Astrocyte (in vitro differentiated cells and primary cell): ENCODE results near the gene CCDC91. TPM values are rescaled to one million over a fixed set of nuclear protein-coding genes. Genes with fewer than 3 reads are reported as not detected.

Experiments used
- DNase-seq: peaks from one replicate; pipeline ENCODE4 v3.0.0-alpha.2; 2010; ENCODE audit warnings: low read depth
- FAIRE-seq: peaks from 2 replicates; lab custom pipeline; 2011; peaks lifted over from hg19 to GRCh38; lab: Jason Lieb, UNC
- H2AFZ ChIP-seq: 2 replicates; pipeline ENCODE4 v1.6.0; 2012; ENCODE audit warnings: low read depth, low read length, inconsistent platforms
- H3K27ac ChIP-seq: 2 replicates; pipeline ENCODE4 v1.5.1; 2011; ENCODE audit warnings: low read depth, low read length, inconsistent platforms
- H3K27me3 ChIP-seq: 2 replicates; pipeline ENCODE4 v1.6.0; 2011; ENCODE audit warnings: low read length, inconsistent platforms; ENCODE audit not compliant: insufficient read depth
- H3K36me3 ChIP-seq: 2 replicates; pipeline ENCODE4 v1.5.1; 2011; ENCODE audit warnings: low read length, inconsistent platforms; ENCODE audit not compliant: insufficient read depth
- H3K4me1 ChIP-seq: 2 replicates; pipeline ENCODE4 v1.5.1; 2011; ENCODE audit warnings: low read length, inconsistent platforms; ENCODE audit not compliant: insufficient read depth
- H3K4me2 ChIP-seq: 2 replicates; pipeline ENCODE4 v1.6.0; 2012; ENCODE audit warnings: low read length, inconsistent platforms
- H3K4me3 ChIP-seq: 2 replicates; pipeline ENCODE4 v1.5.1; 2011; ENCODE audit warnings: low read depth, mild to moderate bottlenecking, low read length, inconsistent platforms; ENCODE audit not compliant: insufficient read depth
- H3K79me2 ChIP-seq: 2 replicates; pipeline ENCODE4 v1.6.0; 2012; ENCODE audit warnings: mild to moderate bottlenecking, low read length, inconsistent platforms; ENCODE audit not compliant: insufficient read depth
- H3K9ac ChIP-seq: 2 replicates; pipeline ENCODE4 v1.6.0; 2012; ENCODE audit warnings: mild to moderate bottlenecking, low read length, inconsistent platforms
- H3K9me3 ChIP-seq: 2 replicates; pipeline ENCODE4 v1.5.1; 2012; ENCODE audit warnings: low read depth, mild to moderate bottlenecking, low read length, inconsistent platforms; ENCODE audit not compliant: insufficient read depth
- H4K20me1 ChIP-seq: 2 replicates; pipeline ENCODE4 v1.6.0; 2012; ENCODE audit warnings: low read length, inconsistent platforms; ENCODE audit not compliant: insufficient read depth
- H3K27ac Mint-ChIP-seq: one replicate; pipeline ENCODE4 v1.8.0; 2021; ENCODE audit warnings: mild to moderate bottlenecking, mixed read lengths; ENCODE audit not compliant: unreplicated experiment
- H3K27me3 Mint-ChIP-seq: one replicate; pipeline ENCODE4 v1.8.0; 2021; ENCODE audit warnings: low read depth, mixed read lengths; ENCODE audit not compliant: unreplicated experiment
- H3K36me3 Mint-ChIP-seq: one replicate; pipeline ENCODE4 v1.8.0; 2021; ENCODE audit warnings: low read depth, mixed read lengths; ENCODE audit not compliant: unreplicated experiment
- H3K4me1 Mint-ChIP-seq: one replicate; pipeline ENCODE4 v1.8.0; 2021; ENCODE audit warnings: low read depth, mixed read lengths; ENCODE audit not compliant: unreplicated experiment
- H3K4me3 Mint-ChIP-seq: one replicate; pipeline ENCODE4 v1.8.0; 2021; ENCODE audit warnings: mild to moderate bottlenecking, moderate library complexity, mixed read lengths; ENCODE audit not compliant: unreplicated experiment
- H3K9me3 Mint-ChIP-seq: one replicate; pipeline ENCODE4 v1.8.0; 2021; ENCODE audit warnings: mild to moderate bottlenecking, mixed read lengths; ENCODE audit not compliant: unreplicated experiment
- EZH2 ChIP-seq: IDR thresholded peaks from 2 replicates; pipeline ENCODE4 v1.6.1; 2012; ENCODE audit warnings: mild to moderate bottlenecking, low read length, inconsistent platforms; ENCODE audit not compliant: insufficient read depth
- total RNA-seq: library from RNA; stranded (reverse); gene quantifications from 2 replicates; pipeline ENCODE4 v1.2.1, GENCODE V29; 2021
- TF ChIP-seq, protein P1 (sequence below): IDR thresholded peaks from 2 replicates; pipeline ENCODE4 v1.5.1; 2011; ENCODE audit warnings: low read depth, mild to moderate bottlenecking, inconsistent platforms, low read length, moderate library complexity; ENCODE audit not compliant: insufficient read depth

Gene CCDC91
- total RNA-seq, 1 donor from 2014 or later, result 19.3 TPM

- no peak overlapping the region for H3K27ac Mint-ChIP-seq
- no peak overlapping the region for H3K4me2 ChIP-seq
- peaks cover 5% of the 10 kb centered on the region for H3K4me1 Mint-ChIP-seq
Observed at GRCh38 chr12:28355161-28355560, 164.9 kb downstream of the CCDC91 start.

DNA sequence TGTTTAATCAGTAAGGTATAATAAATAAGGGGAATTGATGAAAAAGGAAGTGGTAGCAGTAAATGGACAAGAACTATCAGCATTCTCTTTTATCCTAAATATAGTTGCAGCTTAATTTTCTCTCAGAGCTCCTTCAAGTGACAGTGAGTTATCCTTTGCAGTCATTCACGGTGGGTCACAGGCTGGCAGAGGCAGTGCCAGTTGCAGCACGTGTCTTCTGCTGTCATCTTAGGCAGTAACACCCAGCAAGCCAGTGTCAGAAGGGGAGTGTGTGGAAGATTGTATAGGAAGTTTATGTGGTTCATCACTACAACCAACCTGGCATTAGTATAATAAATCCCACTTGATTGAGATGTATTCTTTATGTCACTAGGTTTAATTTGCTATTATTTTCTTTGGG lies 170.0 kb downstream of the CCDC91 start:
- no peaks in the 10 kb centered on the region for H3K9me3 Mint-ChIP-seq
- Histone ChIP-seq H3K79me2 (no peaks in the 10 kb centered on the region), H3K4me2 (no peak overlapping the region), H3K27ac (no peak overlapping the region), H4K20me1 (no peaks in the 10 kb centered on the region), H3K4me1 (no peaks in the 10 kb centered on the region), H3K36me3 (no peaks in the 10 kb centered on the region), H3K4me3 (no peak overlapping the region), H3K9me3 (no peaks in the 10 kb centered on the region), H3K9ac (no peak overlapping the region), H2AFZ (no peak overlapping the region), H3K27me3 (no peaks in the 10 kb centered on the region)
- TF ChIP-seq, protein P1, sequence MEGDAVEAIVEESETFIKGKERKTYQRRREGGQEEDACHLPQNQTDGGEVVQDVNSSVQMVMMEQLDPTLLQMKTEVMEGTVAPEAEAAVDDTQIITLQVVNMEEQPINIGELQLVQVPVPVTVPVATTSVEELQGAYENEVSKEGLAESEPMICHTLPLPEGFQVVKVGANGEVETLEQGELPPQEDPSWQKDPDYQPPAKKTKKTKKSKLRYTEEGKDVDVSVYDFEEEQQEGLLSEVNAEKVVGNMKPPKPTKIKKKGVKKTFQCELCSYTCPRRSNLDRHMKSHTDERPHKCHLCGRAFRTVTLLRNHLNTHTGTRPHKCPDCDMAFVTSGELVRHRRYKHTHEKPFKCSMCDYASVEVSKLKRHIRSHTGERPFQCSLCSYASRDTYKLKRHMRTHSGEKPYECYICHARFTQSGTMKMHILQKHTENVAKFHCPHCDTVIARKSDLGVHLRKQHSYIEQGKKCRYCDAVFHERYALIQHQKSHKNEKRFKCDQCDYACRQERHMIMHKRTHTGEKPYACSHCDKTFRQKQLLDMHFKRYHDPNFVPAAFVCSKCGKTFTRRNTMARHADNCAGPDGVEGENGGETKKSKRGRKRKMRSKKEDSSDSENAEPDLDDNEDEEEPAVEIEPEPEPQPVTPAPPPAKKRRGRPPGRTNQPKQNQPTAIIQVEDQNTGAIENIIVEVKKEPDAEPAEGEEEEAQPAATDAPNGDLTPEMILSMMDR, result no peak
- TF ChIP-seq EZH2, result no peak
- no peaks in the 10 kb centered on the region for H3K36me3 Mint-ChIP-seq
- no peaks in the 10 kb centered on the region for H3K4me1 Mint-ChIP-seq
- no peak overlapping the region for H3K27ac Mint-ChIP-seq
- DNase-seq, result no peak
- no peaks in the 10 kb centered on the region for H3K27me3 Mint-ChIP-seq
- FAIRE-seq, result no peak
- no peak overlapping the region for H3K4me3 Mint-ChIP-seq

More at GRCh38 chr12:28355161-28355560, 164.9 kb downstream of the CCDC91 start:
- H3K79me2 ChIP-seq, result no peaks in the 10 kb centered on the region
- no peaks in the 10 kb centered on the region for H3K4me1 ChIP-seq
- H3K36me3 Mint-ChIP-seq, result peaks cover 23% of the 10 kb centered on the region
- no peaks in the 10 kb centered on the region for H3K9me3 ChIP-seq
- FAIRE-seq (no peak), DNase-seq (no peak)
- H3K9me3 Mint-ChIP-seq, result peaks cover 11% of the 10 kb centered on the region
- no peak overlapping the region for H3K27ac ChIP-seq
- no peak overlapping the region for H3K4me3 Mint-ChIP-seq
- no peak overlapping the region for H2AFZ ChIP-seq
- H3K9ac ChIP-seq, result no peak overlapping the region
- TF ChIP-seq EZH2, result no peak
- TF ChIP-seq, protein P1, result no peak
- no peaks in the 10 kb centered on the region for H4K20me1 ChIP-seq
- no peaks in the 10 kb centered on the region for H3K27me3 ChIP-seq
- no peaks in the 10 kb centered on the region for H3K36me3 ChIP-seq
- H3K27me3 Mint-ChIP-seq, result no peaks in the 10 kb centered on the region
- no peak overlapping the region for H3K4me3 ChIP-seq

DNA sequence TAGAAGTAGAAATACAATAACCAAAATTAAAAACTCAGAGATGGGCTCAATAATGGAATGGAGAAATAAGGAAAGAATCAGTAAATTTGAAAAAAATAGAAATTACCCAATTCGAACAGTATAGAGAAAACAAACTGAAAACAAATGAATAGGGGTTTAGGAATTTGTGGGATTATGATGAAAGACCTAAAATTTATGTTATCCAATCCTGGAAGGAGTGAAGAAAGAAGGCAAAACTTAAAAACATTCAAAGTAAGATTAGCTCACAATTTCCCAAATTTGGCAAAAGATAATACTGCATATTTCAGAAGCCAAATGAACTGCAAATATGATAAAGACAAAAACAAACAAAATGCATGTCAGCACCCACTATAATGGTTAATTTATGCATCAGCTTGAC lies 177.1 kb downstream of the CCDC91 start:
- no peaks in the 10 kb centered on the region for H3K27me3 ChIP-seq
- Mint-ChIP-seq H3K4me3 (no peak overlapping the region), H3K36me3 (peaks cover 28% of the 10 kb centered on the region), H3K9me3 (peaks cover 31% of the 10 kb centered on the region), H3K27ac (no peak overlapping the region), H3K4me1 (no peaks in the 10 kb centered on the region), H3K27me3 (no peaks in the 10 kb centered on the region)
- H3K9me3 ChIP-seq, result peaks cover 13% of the 10 kb centered on the region
- no peak for TF ChIP-seq EZH2
- TF ChIP-seq, protein P1, result no peak
- no peaks in the 10 kb centered on the region for H3K36me3 ChIP-seq
- no peak overlapping the region for H3K27ac ChIP-seq
- DNase-seq, result no peak
- no peaks in the 10 kb centered on the region for H3K4me1 ChIP-seq
- H3K4me2 ChIP-seq, result no peak overlapping the region
- peak; percentile 41 for FAIRE-seq
- no peak overlapping the region for H2AFZ ChIP-seq
- no peak overlapping the region for H3K9ac ChIP-seq
- no peak overlapping the region for H3K4me3 ChIP-seq
- no peaks in the 10 kb centered on the region for H4K20me1 ChIP-seq
- no peaks in the 10 kb centered on the region for H3K79me2 ChIP-seq
